Lung (tissue), 12 donors: ENCODE results near the gene PDZRN4. TPM values are rescaled to one million over a fixed set of nuclear protein-coding genes. Genes with fewer than 3 reads are reported as not detected.

Experiments used
- ATAC-seq: fragments of 200-7000 bp; cut with Tn5 transposase; one replicate; pipeline ENCODE4 v1.9.1; 2020; ENCODE audit warnings: moderate number of reproducible peaks; ENCODE audit not compliant: insufficient read depth, low FRiP score
- DNase-seq, 3 donors: peaks; one replicate each; pipeline ENCODE4 v3.0.0-alpha.2; 2013 to 2017
- H3K27ac ChIP-seq, 2 donors: one replicate each; pipeline ENCODE4 v1.5.1; 2013; ENCODE audit warnings: mild to moderate bottlenecking in 2 of 2, moderate library complexity in 2 of 2, control low read depth in 1 of 2, inconsistent platforms in 1 of 2, low read depth in 1 of 2, low read length in 1 of 2
- H3K27me3 ChIP-seq, 3 donors: one replicate each; pipeline ENCODE4 v1.5.1; 2013; ENCODE audit warnings: low read length in 2 of 3; ENCODE audit not compliant: control insufficient read depth in 3 of 3, insufficient read depth in 3 of 3
- H3K36me3 ChIP-seq, 4 donors: one replicate each; pipeline ENCODE4 v1.5.1; 2013; ENCODE audit warnings: low read length in 4 of 4, mild to moderate bottlenecking in 1 of 4, moderate library complexity in 1 of 4; ENCODE audit not compliant: control insufficient read depth in 4 of 4, insufficient read depth in 4 of 4
- H3K4me1 ChIP-seq, 5 donors: one replicate each; pipeline ENCODE4 v1.5.1; 2013; ENCODE audit warnings: low read length in 5 of 5, mild to moderate bottlenecking in 2 of 5, moderate library complexity in 1 of 5; ENCODE audit not compliant: control insufficient read depth in 5 of 5, insufficient read depth in 5 of 5
- H3K4me3 ChIP-seq: one replicate; pipeline ENCODE4 v1.5.1; 2013; ENCODE audit warnings: mild to moderate bottlenecking, control low read depth, moderate library complexity
- H3K9ac ChIP-seq, 2 donors: one replicate each; pipeline ENCODE4 v1.5.1; 2013; ENCODE audit warnings: low read length in 2 of 2, control low read depth in 1 of 2; ENCODE audit not compliant: insufficient read depth in 1 of 2
- H3K9me3 ChIP-seq, 4 donors: one replicate each; pipeline ENCODE4 v1.5.1; 2013; ENCODE audit warnings: low read length in 3 of 4, mild to moderate bottlenecking in 1 of 4, moderate library complexity in 1 of 4; ENCODE audit not compliant: control insufficient read depth in 4 of 4, insufficient read depth in 3 of 4
- WGBS, 2 donors: extraction: QIAGEN DNeasy Blood & Tissue Kit; methylation state at CpG; one replicate each; pipeline ENCODE4 v1.1.7; 2013; 5-methylcytosine and 5-hydroxymethylcytosine counted together
- polyA plus RNA-seq, 2 donors: library from polyadenylated mRNA; stranded (reverse); fragments of 200-250 nt; gene quantifications; one replicate each; pipeline ENCODE4 v1.2.1, GENCODE V29; 2013
- total RNA-seq, 2 donors: library from RNA; depleted of rRNA in 1 of 2; stranded (reverse); fragments of >200 nt in 1 of 2; gene quantifications; one replicate each; pipeline ENCODE4 v1.2.1, GENCODE V29; 2014 to 2021
- TF ChIP-seq, protein P1 (sequence below): IDR thresholded peaks from 2 replicates; pipeline ENCODE4 v1.5.1; 2012; ENCODE audit warnings: mild to moderate bottlenecking; ENCODE audit errors: control extremely low read depth, extremely low read depth
- donor health status: control.
- donor health status: control.
- donor health status: Bipolar disorder and iron deficiency.
- donor health status: healthy.
- donor health status: DM: yes; HTN: yes; CAD: no.

PDZRN4 gene
- total and polyA plus RNA-seq, 4 donors = 0.05 to 0.54 (median 0.32) TPM

DNA sequence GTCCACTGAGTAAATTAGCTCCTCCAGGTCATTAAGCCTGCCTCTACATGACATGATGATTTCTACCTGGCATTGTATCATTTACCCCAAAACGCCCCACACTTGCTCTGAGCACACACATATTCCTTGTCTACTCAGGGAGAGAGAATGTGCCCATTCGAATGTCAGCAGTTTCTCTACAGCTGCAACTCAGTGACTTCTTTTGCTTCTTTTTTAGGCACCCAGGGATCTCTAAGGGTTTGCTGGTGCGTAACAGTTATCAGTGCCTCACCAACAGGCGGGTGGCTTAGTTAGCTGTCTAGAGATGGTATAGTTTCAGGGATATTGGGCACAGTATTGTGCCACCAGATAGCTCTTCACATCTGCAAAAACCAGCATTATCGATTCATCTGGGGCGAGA, 316.9 kb downstream of the PDZRN4 start:
- Histone ChIP-seq H3K9ac (no peak overlapping the region), H3K4me3 (no peak overlapping the region), H3K4me1 (no peaks in the 10 kb centered on the region), H3K27me3 (peaks cover 0 to 4% (median 0%) of the 10 kb centered on the region in 3 donors), H3K27ac (no peak overlapping the region), H3K36me3 (no peaks in the 10 kb centered on the region), H3K9me3 (no peaks in the 10 kb centered on the region)
- DNase-seq (no peak), ATAC-seq (no peak)
- WGBS, 2 donors = 94 to 96% methylated on average over 6 of the region's 6 CpGs
- TF ChIP-seq, protein P1, sequence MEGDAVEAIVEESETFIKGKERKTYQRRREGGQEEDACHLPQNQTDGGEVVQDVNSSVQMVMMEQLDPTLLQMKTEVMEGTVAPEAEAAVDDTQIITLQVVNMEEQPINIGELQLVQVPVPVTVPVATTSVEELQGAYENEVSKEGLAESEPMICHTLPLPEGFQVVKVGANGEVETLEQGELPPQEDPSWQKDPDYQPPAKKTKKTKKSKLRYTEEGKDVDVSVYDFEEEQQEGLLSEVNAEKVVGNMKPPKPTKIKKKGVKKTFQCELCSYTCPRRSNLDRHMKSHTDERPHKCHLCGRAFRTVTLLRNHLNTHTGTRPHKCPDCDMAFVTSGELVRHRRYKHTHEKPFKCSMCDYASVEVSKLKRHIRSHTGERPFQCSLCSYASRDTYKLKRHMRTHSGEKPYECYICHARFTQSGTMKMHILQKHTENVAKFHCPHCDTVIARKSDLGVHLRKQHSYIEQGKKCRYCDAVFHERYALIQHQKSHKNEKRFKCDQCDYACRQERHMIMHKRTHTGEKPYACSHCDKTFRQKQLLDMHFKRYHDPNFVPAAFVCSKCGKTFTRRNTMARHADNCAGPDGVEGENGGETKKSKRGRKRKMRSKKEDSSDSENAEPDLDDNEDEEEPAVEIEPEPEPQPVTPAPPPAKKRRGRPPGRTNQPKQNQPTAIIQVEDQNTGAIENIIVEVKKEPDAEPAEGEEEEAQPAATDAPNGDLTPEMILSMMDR = no peak

DNA sequence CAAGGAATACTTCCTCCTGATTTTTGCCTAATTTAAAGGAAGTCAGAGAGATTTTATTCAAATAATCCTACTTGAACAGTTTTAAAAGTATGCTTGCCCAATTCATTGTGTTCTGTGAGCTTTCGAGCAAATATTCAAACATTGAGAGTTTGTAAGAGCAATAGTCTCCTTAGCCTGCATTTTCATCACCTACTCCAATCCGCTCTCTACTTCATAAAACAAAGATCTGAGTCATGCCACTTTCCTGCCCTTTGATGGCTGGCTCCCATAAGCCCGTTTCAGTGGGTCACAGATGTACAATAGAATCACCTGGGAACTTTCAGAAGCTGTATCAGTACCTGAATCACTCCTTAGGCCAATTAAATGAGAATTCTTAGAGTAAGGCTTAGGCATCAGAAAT, 319.2 kb downstream of the PDZRN4 start:
- peak; percentile 75 for ATAC-seq
- WGBS, 2 donors = 69 to 83% methylated on average over 3 of the region's 3 CpGs
- no peak overlapping the region for H3K27ac ChIP-seq

DNA sequence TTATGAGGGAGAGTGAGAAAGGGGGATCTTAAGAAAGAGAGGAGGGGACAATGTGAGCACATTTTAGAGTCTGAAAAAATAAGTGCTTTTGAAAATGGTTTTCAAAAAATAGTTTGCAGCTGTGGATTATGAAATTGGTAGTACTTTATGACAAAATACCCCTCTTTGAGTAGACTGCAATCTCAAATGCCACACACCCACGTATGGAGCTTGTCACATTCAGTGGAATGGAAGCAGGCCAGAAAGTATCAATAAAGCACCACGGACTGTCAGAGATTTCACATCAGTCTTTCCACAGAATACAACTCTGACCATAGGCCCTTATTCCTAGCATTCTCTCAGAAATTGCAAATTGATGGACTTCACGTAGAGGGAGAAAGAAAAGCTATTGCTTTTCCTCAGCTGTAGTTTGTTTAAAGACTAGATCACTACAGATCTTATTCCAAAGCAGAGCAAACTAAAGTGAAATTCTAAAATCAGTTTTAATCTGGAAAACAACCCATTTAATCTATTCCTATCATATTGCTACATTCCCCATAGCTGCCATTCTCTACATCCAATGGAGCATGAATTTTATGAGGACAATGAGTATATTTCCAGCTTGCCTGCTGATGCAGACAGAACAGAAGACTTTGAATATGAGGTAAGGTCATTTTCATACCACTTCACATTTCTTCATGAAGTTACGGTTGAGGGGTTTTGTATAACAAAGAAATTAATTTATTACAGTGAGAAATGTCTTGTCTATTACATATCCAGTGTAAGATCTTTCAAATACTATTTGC, 321.3 kb downstream of the PDZRN4 start:
- Histone ChIP-seq H3K27me3 (peaks cover 0 to 4% (median 0%) of the 10 kb centered on the region in 3 donors), H3K4me3 (no peak overlapping the region), H3K36me3 (no peaks in the 10 kb centered on the region), H3K9me3 (no peaks in the 10 kb centered on the region), H3K4me1 (peaks cover 0 to 6% (median 2%) of the 10 kb centered on the region in 5 donors), H3K9ac (no peak overlapping the region), H3K27ac (no peak overlapping the region)
- TF ChIP-seq, protein P1 = no peak
- 66 to 80% methylated on average over 4 of the region's 4 CpGs for WGBS, 2 donors
- no peak for DNase-seq
- ATAC-seq = no peak

More for the DNA sequence above, 319.2 kb downstream of the PDZRN4 start:
- Histone ChIP-seq H3K27me3 (peaks cover 0 to 4% (median 0%) of the 10 kb centered on the region in 3 donors), H3K9me3 (no peaks in the 10 kb centered on the region), H3K9ac (no peak overlapping the region), H3K4me3 (no peak overlapping the region), H3K4me1 (no peaks in the 10 kb centered on the region), H3K36me3 (no peaks in the 10 kb centered on the region)
- TF ChIP-seq, protein P1 = no peak
- peak in 2 of 3 donors; percentile 8 to 39 for DNase-seq
